IMR-90 (cell line): ENCODE data around the gene KIF5C. TPM values are rescaled to one million over a fixed set of nuclear protein-coding genes. Genes with fewer than 3 reads are reported as not detected.

Experiments used
- ATAC-seq: fragments of 200-7000 bp; cut with Tn5 transposase; 2 replicates; pipeline ENCODE4 v1.9.1; 2020; ENCODE audit warnings: low read depth, mild to moderate bottlenecking, moderate library complexity
- BruUV-seq: library from RNA; stranded (reverse); fragments of 400-500 nt; replicated peaks from 2 replicates; lab custom pipeline; 2021; lab: Mats Ljungman, UMichigan
- CTCF ChIA-PET: fragments of 300-600 bp; formaldehyde crosslinking; extraction: SDS; loops from one replicate; lab custom pipeline; 2021; ENCODE audit warnings: antibody characterized with exemption; lab: Yijun Ruan, JAX
- POLR2A ChIA-PET: fragments of 300-600 bp; sonication (Branson Sonifier 250); formaldehyde crosslinking; loops from one replicate; lab custom pipeline; 2022; ENCODE audit warnings: antibody characterized with exemption; ENCODE audit not compliant: unreplicated experiment; lab: Charles Lee
- DNase-seq: peaks from one replicate; pipeline ENCODE4 v3.0.0; 2013
- H2AFZ ChIP-seq: replicated peaks from 2 replicates; pipeline ENCODE3; 2013; ENCODE audit warnings: low read length, mild to moderate bottlenecking; ENCODE audit not compliant: poor library complexity
- H2AK5ac ChIP-seq: 2 replicates; pipeline ENCODE4 v1.6.1; 2013; ENCODE audit warnings: low read depth, low read length, inconsistent platforms
- H2AK9ac ChIP-seq: replicated peaks from 2 replicates; pipeline ENCODE3; 2013; ENCODE audit warnings: mild to moderate bottlenecking, low read depth, low read length, moderate library complexity; ENCODE audit not compliant: poor library complexity
- H2BK120ac ChIP-seq: 2 replicates; pipeline ENCODE4 v1.6.1; 2013; ENCODE audit warnings: low read depth, low read length, inconsistent platforms
- H2BK15ac ChIP-seq: 3 replicates; pipeline ENCODE4 v1.6.1; 2013; ENCODE audit warnings: low read depth, low read length, inconsistent platforms
- H2BK20ac ChIP-seq: 2 replicates; pipeline ENCODE4 v1.6.1; 2013; ENCODE audit warnings: low read depth, mild to moderate bottlenecking, inconsistent platforms, low read length, moderate library complexity
- H2BK5ac ChIP-seq: 2 replicates; pipeline ENCODE4 v1.6.1; 2013; ENCODE audit warnings: mild to moderate bottlenecking, low read depth, low read length, inconsistent platforms; ENCODE audit not compliant: poor library complexity, severe bottlenecking
- H3K14ac ChIP-seq: replicated peaks from 2 replicates; pipeline ENCODE4 v1.6.1; 2013; ENCODE audit warnings: low read depth, low read length, inconsistent platforms
- H3K18ac ChIP-seq: 2 replicates; pipeline ENCODE4 v1.6.1; 2013; ENCODE audit warnings: low read depth, low read length, control low read depth
- H3K23ac ChIP-seq: 2 replicates; pipeline ENCODE4 v1.6.1; 2013; ENCODE audit warnings: low read depth, low read length, inconsistent platforms
- H3K27ac ChIP-seq: 2 replicates; pipeline ENCODE4 v1.5.1; 2013; ENCODE audit warnings: mild to moderate bottlenecking, control low read depth, low read length; ENCODE audit not compliant: insufficient read depth
- H3K27me3 ChIP-seq: 2 replicates; pipeline ENCODE4 v1.6.1; 2013; ENCODE audit warnings: low read length; ENCODE audit not compliant: control insufficient read depth, insufficient read depth
- H3K36me3 ChIP-seq: 2 replicates; pipeline ENCODE4 v1.6.1; 2013; ENCODE audit warnings: low read length, mixed read lengths; ENCODE audit not compliant: control insufficient read depth, insufficient read depth
- H3K4ac ChIP-seq: 2 replicates; pipeline ENCODE4 v1.6.1; 2013; ENCODE audit warnings: low read depth, low read length, inconsistent platforms
- H3K4me1 ChIP-seq: 2 replicates; pipeline ENCODE4 v1.6.1; 2013; ENCODE audit warnings: low read length, mixed read lengths; ENCODE audit not compliant: control insufficient read depth, insufficient read depth
- H3K4me2 ChIP-seq: 2 replicates; pipeline ENCODE4 v1.6.1; 2013; ENCODE audit warnings: low read depth, mild to moderate bottlenecking, control low read depth, low read length, moderate library complexity
- H3K4me3 ChIP-seq: 2 replicates; pipeline ENCODE4 v1.5.1; 2013; ENCODE audit warnings: low read depth, mild to moderate bottlenecking, control low read depth, low read length, moderate library complexity; ENCODE audit not compliant: insufficient read depth
- H3K56ac ChIP-seq: 2 replicates; pipeline ENCODE4 v1.6.1; 2013; ENCODE audit warnings: low read length, inconsistent platforms; ENCODE audit not compliant: insufficient read depth; ENCODE audit errors: extremely low read depth
- H3K79me1 ChIP-seq, 2 experiments: 2 replicates each; pipeline ENCODE4 v1.6.1; 2013; ENCODE audit warnings: low read length in 2 of 2, inconsistent platforms in 1 of 2, low read depth in 1 of 2
- H3K9ac ChIP-seq: 2 replicates; pipeline ENCODE4 v1.6.1; 2013; ENCODE audit warnings: low read depth, low read length, control low read depth
- H3K9me1 ChIP-seq: 2 replicates; pipeline ENCODE4 v1.6.1; 2013; ENCODE audit warnings: low read length, inconsistent platforms; ENCODE audit not compliant: insufficient read depth
- H3K9me3 ChIP-seq: 2 replicates; pipeline ENCODE4 v1.6.1; 2013; ENCODE audit warnings: low read length; ENCODE audit not compliant: control insufficient read depth, insufficient read depth
- H4K20me1 ChIP-seq: 2 replicates; pipeline ENCODE4 v1.6.1; 2013; ENCODE audit warnings: low read length, inconsistent platforms; ENCODE audit not compliant: insufficient read depth
- H4K5ac ChIP-seq: 2 replicates; pipeline ENCODE4 v1.6.1; 2013; ENCODE audit warnings: mild to moderate bottlenecking, low read depth, low read length, control low read depth
- H4K8ac ChIP-seq, 2 experiments: 2 replicates each; pipeline ENCODE4 v1.6.1; 2013; ENCODE audit warnings: low read depth in 2 of 2, low read length in 2 of 2, control low read depth in 1 of 2, inconsistent platforms in 1 of 2
- H4K91ac ChIP-seq: 2 replicates; pipeline ENCODE4 v1.6.1; 2013; ENCODE audit warnings: low read depth, low read length, inconsistent platforms; ENCODE audit not compliant: insufficient read depth
- CEBPB ChIP-seq: IDR thresholded peaks from 2 replicates; pipeline ENCODE4 v1.6.1; 2012; ENCODE audit warnings: low read depth, low read length, improper control_type of control experiment
- WGBS, 2 experiments: methylation state at CpG; one replicate each; pipeline versions ENCODE4 v1.1.5 to v1.1.7; 2013; ENCODE audit warnings: missing lambda C conversion rate in 2 of 2; ENCODE audit not compliant: insufficient read length in 1 of 2; ENCODE audit errors: extremely low coverage in 2 of 2; 5-methylcytosine and 5-hydroxymethylcytosine counted together
- dilution Hi-C: fragments of 300-500 bp; cut with HindIII; formaldehyde crosslinking; loops from one replicate; pipeline ENCODE4 v1.14.3; 2018; ENCODE audit warnings: low sequenced_read_pairs; ENCODE audit not compliant: unreplicated experiment
- in situ Hi-C: fragments of 300-500 bp; cut with MboI; formaldehyde crosslinking; loops from 3 replicates; pipeline ENCODE4 v1.14.3; 2019; ENCODE audit warnings: low sequenced_read_pairs, inconsistent platforms, mixed read lengths
- intact Hi-C: fragments of 100-400 bp; cut with micrococcal nuclease; formaldehyde crosslinking; loops from 2 replicates; pipeline ENCODE4 v1.10.0; 2022
- polyA plus RNA-seq, 3 experiments: library from polyadenylated mRNA; depleted of rRNA; stranded (reverse); fragments of >200 nt; gene quantifications; 2 replicates each; pipeline ENCODE4 v1.2.3, GENCODE V29; 2012; ENCODE audit warnings: low replicate concordance in 1 of 3
- total RNA-seq: library from RNA; depleted of rRNA; stranded (reverse); fragments of >200 nt; gene quantifications from 2 replicates; pipeline ENCODE4 v1.2.3, GENCODE V29; 2012

Gene KIF5C
- total and polyA plus RNA-seq, 2 of the 4 experiments (the other 2 are of a cell fraction), result 0.10 to 0.18 TPM

DNA sequence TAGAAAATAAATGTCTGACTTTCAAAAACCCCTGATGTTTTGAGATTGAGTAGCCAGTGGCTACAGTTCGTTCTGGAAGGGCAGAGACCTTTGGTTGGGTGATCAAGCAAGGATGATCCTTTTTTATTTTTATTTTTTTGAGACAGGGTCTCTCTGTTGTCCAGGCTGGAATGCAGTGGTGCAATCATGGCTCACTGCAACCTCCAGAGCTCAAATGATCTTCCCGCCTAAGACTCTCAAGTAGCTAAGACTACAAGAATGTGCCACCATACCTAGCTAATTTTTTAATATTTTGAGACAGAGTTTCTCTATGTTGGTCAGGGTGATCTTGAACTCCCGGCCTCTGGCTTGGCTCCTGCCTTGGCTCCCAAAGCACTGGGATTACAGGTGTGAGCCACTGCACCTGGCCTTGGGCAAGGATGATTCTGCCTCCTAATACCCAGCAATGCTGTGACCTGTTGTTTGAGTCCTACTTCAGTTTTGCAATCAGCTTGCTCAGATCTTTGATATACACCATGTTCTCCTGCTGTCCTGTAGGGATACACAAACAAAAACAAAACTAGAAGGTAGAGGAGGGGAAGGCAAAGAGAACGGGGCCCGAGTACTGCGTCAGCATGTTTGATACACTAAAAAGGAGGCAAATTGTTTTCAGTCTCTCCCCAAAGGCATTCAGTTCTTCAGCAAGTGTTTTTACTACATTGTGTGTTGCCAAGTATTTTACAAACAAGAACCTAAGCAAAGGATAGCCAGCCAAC, 104.3 kb downstream of the KIF5C start:
- DNase-seq, result no peak
- H3K27me3 ChIP-seq, result no peaks in the 10 kb centered on the region; the same call in 1 of the 2 replicates
- no peak overlapping the region for H4K91ac ChIP-seq
- no peak overlapping the region for H2BK15ac ChIP-seq
- H2BK5ac ChIP-seq, result no peak overlapping the region
- no CpG with 5 or more reads among the region's 6 CpGs for WGBS, 2 experiments
- H3K23ac ChIP-seq, result no peak overlapping the region
- no peaks in the 10 kb centered on the region for H3K9me3 ChIP-seq
- no peak overlapping the region for H3K9ac ChIP-seq
- dilution Hi-C loops, result no loop called here
- CTCF ChIA-PET, result interaction anchor here (0.7 to 1.0 kb wide), 2 partner anchors 11 to 345 kb away, joined by 3 read pairs; no protein-coding TSS in a partner anchor
- ATAC-seq, result no peak
- intact Hi-C loops, result no loop called here
- no peak overlapping the region for H3K56ac ChIP-seq
- H3K4ac ChIP-seq, result no peak overlapping the region
- in situ Hi-C loops, result loop anchor here (25.0 kb wide), 1 partner anchor 992 kb away; no protein-coding TSS in a partner anchor
- no peak overlapping the region for H2AFZ ChIP-seq
- no peak overlapping the region for H4K5ac ChIP-seq
- no peak overlapping the region for H2AK5ac ChIP-seq
- no peak overlapping the region for H3K4me3 ChIP-seq
- no peak overlapping the region for H4K8ac ChIP-seq
- H3K4me1 ChIP-seq, result no peaks in the 10 kb centered on the region
- no peaks in the 10 kb centered on the region for H3K36me3 ChIP-seq
- H4K20me1 ChIP-seq, result no peaks in the 10 kb centered on the region
- no peak overlapping the region for H3K18ac ChIP-seq
- no peak overlapping the region for H2BK120ac ChIP-seq
- no TSS peak for BruUV-seq
- H2BK20ac ChIP-seq, result no peak overlapping the region
- no peak for TF ChIP-seq CEBPB
- no peaks in the 10 kb centered on the region for H3K9me1 ChIP-seq
- H2AK9ac ChIP-seq, result no peak overlapping the region
- POLR2A ChIA-PET, result no interaction called here
- H3K79me1 ChIP-seq, result no peaks in the 10 kb centered on the region
- H3K4me2 ChIP-seq, result no peak overlapping the region
- no peak overlapping the region for H3K14ac ChIP-seq
- no peak overlapping the region for H3K27ac ChIP-seq
